Measurements from ENCODE around the gene HSFX3.
A peak's percentile ranks its signal among the peaks of the same experiment; 100 is the strongest.
"Not testable (repeated sequence)": the region's sequence is repeated elsewhere in the genome, so short reads cannot be mapped to it uniquely, and the experiment has no call there.

Gene HSFX3

DNA sequence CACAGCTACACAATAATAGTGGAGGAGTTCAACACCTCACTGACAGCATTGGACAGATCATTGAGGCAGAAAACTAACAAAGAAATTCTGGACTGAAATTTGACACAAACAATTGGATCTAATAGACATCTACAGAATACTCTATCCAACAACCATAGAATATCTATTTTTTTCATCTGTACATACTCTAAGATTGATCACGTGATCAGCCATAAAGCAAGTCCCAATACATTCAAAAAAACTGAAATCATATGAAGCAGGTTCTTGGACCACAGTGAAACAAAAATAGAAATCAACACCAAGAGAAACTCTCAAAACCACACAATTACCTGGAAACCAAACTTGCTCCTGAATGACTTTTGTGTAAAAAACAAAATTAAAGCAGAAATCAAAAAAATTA lies 32.4 kb downstream of the HSFX3 start:
- DNase-seq (ENCODE audit: low read depth): no peak

- no peak for DNase-seq (ENCODE audit: low read depth)
These were observed 33.1 kb downstream of the HSFX3 start for GRCh38 chrX:149516604-149517003.

DNA sequence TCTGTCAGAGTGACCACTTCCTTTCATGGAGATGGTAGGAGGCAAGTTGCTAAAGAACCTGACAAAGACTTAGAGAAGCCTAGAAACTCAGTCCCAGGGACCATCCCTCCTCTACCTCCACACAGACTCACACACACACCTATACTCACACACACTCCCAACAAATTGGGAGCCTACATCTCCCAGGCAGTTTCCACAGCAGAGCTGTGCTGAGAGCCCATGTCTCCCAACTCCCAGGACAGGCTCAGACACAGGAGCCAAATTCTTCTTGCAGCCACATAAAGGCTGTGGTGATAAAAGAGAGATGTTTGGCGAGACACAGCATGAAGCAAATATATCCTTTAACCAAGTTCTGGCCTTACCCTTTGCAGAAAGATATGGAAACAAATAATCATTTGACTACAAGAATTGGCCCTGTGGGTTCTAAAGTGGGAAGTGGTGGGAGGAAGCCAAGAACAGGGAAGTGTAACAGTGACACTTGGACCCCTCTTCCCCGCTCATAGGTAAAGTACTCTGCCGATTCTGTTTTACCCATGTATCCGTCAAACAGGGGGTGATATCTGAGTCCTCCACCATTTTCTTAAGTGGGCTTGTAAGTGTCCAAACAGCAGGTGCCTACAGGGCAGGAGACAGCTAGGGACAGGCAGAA lies 33.6 kb downstream of the HSFX3 start:
- DNase-seq (ENCODE audit: low read depth): no peak

DNA sequence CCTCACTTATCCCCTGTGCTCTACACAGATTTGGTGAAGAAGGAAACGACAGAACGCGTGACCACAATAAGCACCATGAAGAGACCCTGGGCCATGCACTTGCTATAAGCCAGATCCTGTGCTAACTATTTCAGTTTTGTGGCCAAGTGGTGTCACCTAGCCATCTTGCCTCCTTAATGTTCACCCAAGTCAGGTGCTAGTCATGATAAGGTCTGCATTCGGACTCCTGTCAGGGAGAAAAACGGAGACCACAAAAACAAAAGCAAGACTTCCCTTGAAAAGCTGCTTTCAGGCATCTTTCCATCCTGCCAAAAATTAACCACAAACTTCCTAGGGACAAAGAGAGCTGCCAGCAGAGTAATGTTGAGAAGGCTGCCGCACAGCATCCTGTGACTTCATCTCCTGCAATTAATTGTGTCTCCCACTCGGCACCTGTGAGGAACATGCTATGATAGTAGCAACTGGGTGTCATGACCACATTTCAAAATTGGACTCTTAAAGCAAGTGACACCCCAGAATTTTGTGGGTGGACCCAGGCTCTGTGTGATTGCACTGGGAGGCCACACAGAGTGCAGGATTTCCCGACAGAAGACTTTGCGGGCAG lies 35.8 kb downstream of the HSFX3 start:
- DNase-seq (ENCODE audit: low read depth): no peak

- DNase-seq (ENCODE audit: low read depth): no peak
These were observed 37.4 kb downstream of the HSFX3 start for GRCh38 chrX:149512225-149512885.

DNA sequence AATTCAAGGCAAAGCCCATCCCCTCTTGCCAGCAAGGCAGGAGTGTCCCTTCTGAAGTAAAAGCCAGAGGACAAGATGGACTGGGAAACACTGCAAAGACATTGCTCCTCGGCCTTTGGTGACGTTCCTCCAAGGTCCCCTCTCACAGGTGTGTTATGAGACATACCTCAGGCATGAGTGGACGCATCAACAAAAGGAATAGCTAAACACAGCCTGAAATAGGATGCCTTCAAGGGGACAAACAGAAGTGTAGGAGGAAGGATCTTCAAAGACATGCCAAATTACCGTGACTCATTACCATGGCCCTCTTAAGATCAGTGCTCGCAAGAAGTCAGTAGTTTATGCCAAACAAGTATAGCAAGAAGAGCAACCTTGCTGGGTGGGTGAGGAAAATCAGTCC lies 38.6 kb downstream of the HSFX3 start:
- DNase-seq (ENCODE audit: low read depth): no peak

GRCh38 chrX:149510386-149510785 lies 39.3 kb downstream of the HSFX3 start:
- no peak for DNase-seq (ENCODE audit: low read depth)

DNA sequence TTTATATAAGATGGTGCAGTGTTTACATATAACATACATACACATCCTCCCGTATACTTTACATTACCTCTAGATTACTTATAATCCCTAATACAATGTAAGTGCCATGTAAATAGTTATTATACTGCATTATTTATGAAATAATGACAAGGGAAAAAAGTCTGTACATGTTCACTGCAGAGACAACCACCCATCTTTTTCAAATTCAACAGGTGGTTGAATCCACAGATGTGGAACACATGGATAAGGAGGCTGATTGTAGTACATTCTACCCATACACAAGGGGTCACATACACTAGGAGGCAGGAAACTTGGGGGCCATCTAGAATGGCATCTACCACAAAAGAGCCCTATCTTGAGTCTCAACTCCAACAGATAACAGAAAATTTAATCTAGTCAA lies 41.3 kb downstream of the HSFX3 start:
- no peak for DNase-seq (ENCODE audit: low read depth)

DNA sequence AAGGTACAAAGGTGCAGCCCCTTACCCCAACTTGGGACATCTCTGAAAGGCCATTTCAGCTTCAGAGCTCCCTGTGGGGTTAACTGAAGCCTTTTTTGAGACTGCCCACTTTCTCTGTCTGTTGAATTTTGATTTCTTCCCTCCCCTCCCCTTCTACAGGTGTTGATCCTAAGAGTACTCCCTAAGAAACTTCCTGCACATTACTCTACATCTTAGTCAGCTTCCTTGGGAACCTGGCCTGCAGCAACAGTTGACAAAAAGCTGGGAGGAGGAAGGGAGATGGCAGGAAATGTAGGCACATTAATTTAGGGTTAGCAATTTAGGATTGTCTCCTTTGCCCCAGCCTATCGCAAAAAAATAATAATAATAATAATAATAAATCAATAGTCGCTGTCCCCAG lies 43.4 kb downstream of the HSFX3 start:
- no peak for DNase-seq (ENCODE audit: low read depth)

DNA sequence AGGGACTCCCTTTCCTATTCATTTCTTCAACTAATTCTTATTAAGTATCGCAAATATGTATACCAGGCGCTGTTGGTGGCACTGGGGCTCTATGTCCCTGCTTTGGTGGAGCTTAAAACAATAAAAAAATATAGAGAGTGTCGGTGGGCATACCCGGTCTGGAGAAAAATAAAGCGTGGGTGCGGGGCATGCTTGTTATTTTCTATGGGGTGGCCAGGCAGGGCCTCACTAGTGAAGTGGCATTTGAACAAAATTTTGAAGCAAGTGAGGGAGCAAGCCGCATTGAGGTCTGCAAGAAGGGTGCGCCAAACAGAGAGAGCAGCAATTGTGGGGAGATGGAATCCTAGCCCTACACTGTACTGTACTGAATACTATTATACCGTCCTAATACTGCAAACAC lies 44.1 kb downstream of the HSFX3 start:
- DNase-seq (ENCODE audit: low read depth): no peak

DNA sequence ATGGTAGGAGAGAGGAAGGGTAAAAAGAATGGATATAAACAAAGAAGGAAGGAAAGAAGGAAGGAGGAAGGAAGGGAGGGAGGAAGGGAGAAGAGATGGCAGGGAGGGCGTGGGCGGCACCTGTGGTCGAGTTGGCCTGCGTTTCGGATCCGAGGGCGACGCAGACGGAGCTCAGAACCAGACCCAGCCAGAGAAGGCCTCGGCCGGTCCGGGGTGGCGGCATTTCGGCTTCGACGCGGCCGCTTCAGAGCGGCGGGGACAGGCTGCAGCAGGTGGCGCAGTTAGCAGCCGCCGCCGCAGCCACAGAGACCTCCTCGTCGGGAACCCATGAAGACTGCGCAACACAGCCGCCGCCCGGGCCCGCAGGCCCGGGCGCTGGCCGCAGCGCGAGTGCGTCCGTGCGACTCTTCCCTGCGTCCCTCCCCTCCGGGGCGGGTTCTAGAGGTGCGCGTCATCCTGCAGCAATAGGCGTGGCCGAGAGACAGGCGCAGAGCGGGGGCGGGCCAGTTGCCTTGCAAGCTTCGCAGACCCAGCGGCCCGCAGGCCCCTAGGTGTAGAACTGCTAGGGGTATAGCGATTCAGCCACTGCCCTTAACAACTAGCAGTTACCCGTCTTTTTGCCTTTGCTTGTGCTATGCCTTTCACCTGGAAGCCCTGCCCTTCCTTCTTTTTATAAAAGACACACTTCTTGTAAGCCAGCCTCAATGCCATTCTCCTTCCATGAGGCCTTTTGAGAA lies 44.6 kb downstream of the HSFX3 start, which contains the start of gene IDS:
Gene IDS, minus strand, starts transcription at position 392 of the 737 bp plus-strand sequence. Its CDS starts 169 bp downstream, at position 223.
- peak; percentile 73 for DNase-seq (ENCODE audit: low read depth)

- peak; percentile 26 for DNase-seq (ENCODE audit: low read depth)
These were observed 45.4 kb downstream of the HSFX3 start for GRCh38 chrX:149504226-149504914.

DNA sequence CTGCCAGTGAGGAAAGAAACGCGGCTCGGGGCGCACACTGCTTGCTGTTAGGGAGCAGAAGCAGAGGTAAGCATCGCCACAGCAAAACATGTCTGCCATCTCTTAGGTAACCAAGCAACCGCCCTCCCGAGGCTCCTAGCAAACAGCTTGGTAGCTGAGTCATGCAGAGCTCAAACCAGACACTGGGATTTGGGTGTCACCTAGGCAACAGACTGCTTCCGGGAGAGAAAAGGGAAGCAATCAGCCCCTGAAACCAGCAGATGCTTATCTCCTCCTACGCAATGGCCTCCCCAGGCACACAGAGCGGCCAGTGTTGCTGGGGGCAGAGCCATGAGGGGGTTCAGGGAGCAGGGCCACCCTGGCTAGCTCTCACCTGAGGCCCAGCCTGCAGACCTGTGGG lies 46.3 kb downstream of the HSFX3 start:
- DNase-seq (ENCODE audit: low read depth): peak; percentile 32

DNA sequence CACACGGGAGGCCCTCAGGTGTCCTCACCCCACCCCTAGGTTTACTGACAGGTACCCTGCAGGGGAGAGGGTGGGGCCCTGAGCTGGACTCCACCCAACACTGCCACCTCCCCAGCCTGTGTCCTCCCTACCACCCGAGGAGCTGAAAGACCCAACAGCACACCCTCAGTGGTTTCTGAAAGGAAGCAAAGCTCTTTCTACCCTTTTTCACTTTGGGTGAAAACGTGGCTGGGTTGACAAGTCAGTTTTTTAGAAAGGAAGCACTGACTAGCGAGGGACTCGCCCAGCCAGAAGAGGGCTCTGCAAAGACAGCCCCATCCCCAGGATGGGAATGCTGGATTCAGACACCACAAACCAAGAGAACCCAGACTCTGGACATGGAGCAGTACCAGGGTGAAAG lies 46.8 kb downstream of the HSFX3 start:
- DNase-seq (ENCODE audit: low read depth): not testable (repeated sequence)

DNA sequence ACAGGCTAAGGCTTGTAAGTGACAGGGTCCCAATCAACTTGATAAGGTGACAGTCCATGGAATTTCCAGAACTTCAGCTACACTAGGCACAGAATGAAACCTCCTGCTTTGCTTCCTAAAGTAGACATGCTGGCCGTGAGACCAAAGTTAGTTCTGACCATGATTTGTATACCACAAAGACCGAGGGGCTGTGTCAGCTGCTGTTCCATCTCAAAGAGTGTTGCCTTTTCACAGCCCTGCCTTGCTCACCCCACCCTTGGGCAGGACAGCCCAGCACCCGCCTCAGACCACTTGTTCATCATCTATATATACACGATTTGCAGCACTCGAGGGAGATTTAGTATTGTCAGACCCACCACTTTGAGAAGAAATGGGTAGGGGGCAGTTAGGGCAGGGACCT lies 50.0 kb downstream of the HSFX3 start:
- no peak for DNase-seq (ENCODE audit: low read depth)

DNA sequence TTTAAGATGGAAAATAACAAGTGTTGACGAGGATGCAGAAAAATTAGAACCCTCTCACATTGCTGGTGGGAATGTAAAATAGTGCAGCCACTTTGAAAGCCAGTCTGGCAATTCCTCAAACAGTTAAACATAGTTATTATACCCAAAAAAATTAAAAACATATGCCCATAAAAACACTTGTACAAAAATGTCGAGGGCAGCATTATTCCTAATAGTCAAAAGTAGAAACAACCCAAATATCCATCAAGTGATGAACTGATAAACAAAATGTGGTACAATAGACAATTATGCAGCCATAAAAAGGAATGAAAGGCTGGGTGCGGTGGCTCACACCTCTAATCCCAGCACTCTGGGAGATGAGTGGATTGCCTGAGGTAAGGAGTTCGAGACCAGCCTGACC lies 51.0 kb downstream of the HSFX3 start:
- no peak for DNase-seq (ENCODE audit: low read depth)

Data from stimulated activated CD8-positive, alpha-beta memory T cell treated with anti-CD3 and anti-CD28 coated beads, Interleukin-12 subunit alpha, Interleukin-12 subunit beta, amount 100 ng/mL, for 4 hours (primary cell).